CD14-positive monocyte (primary cell): ENCODE data around the gene CYP46A1. TPM values are rescaled to one million over a fixed set of nuclear protein-coding genes. Genes with fewer than 3 reads are reported as not detected.

Experiments
- DNase-seq, 3 donors: peaks; one replicate each; pipeline ENCODE4 v3.0.0-alpha.2; 2011 to 2022
- H2AFZ ChIP-seq: 2 replicates; pipeline ENCODE4 v1.6.0; 2012; ENCODE audit warnings: mild to moderate bottlenecking, low read depth, low read length, inconsistent platforms; ENCODE audit not compliant: insufficient read depth, poor library complexity, severe bottlenecking
- H3K27ac ChIP-seq, 2 donors: 1 replicate in 1 of 2; 2 replicates in 1 of 2; pipeline ENCODE4 v1.5.1; 2012 to 2013; ENCODE audit warnings: low read length in 2 of 2, control low read depth in 1 of 2, inconsistent platforms in 1 of 2, low read depth in 1 of 2, mild to moderate bottlenecking in 1 of 2
- H3K27me3 ChIP-seq, 2 donors: one replicate each; pipeline versions ENCODE4 v1.6.0 to v1.6.1; 2011 to 2013; ENCODE audit warnings: low read length in 2 of 2; ENCODE audit not compliant: control insufficient read depth in 2 of 2, insufficient read depth in 2 of 2
- H3K36me3 ChIP-seq, 2 donors: replicated peaks in 1 of 2; 1 replicate in 1 of 2; 2 replicates in 1 of 2; pipeline versions ENCODE4 v1.5.1 to v1.6.1; 2012 to 2013; ENCODE audit warnings: low read length in 2 of 2, control low read depth in 1 of 2, inconsistent platforms in 1 of 2, mild to moderate bottlenecking in 1 of 2; ENCODE audit not compliant: insufficient read depth in 2 of 2, control insufficient read depth in 1 of 2
- H3K4me1 ChIP-seq, 2 donors: 1 replicate in 1 of 2; 2 replicates in 1 of 2; pipeline versions ENCODE4 v1.5.1 to v1.6.1; 2012 to 2013; ENCODE audit warnings: low read length in 2 of 2, control low read depth in 1 of 2, inconsistent platforms in 1 of 2, mild to moderate bottlenecking in 1 of 2, moderate library complexity in 1 of 2; ENCODE audit not compliant: insufficient read depth in 2 of 2, control insufficient read depth in 1 of 2
- H3K4me2 ChIP-seq: replicated peaks from 2 replicates; pipeline ENCODE3; 2012; ENCODE audit warnings: low read length, moderate library complexity, mild to moderate bottlenecking; ENCODE audit not compliant: poor library complexity, severe bottlenecking; ENCODE audit errors: extremely low read depth
- H3K4me3 ChIP-seq, 3 experiments: fragments of 200-600 bp in 1 of 3; sonication (generic) in 1 of 3; replicated peaks in 1 of 3; 1 replicate in 2 of 3; 2 replicates in 1 of 3; pipeline ENCODE4 v1.5.1; 2011 to 2013; ENCODE audit warnings: low read length in 3 of 3, mild to moderate bottlenecking in 3 of 3, control low read depth in 2 of 3, low read depth in 2 of 3, inconsistent platforms in 1 of 3, moderate library complexity in 1 of 3
- H3K79me2 ChIP-seq: 2 replicates; pipeline ENCODE4 v1.6.0; 2012; ENCODE audit warnings: mild to moderate bottlenecking, control low read depth, inconsistent platforms, low read length, moderate library complexity; ENCODE audit not compliant: insufficient read depth
- H3K9ac ChIP-seq: 2 replicates; pipeline ENCODE4 v1.6.0; 2017; ENCODE audit warnings: low read length, mild to moderate bottlenecking; ENCODE audit not compliant: insufficient read depth, poor library complexity, severe bottlenecking
- H3K9me3 ChIP-seq, 2 donors: replicated peaks in 1 of 2; 1 replicate in 1 of 2; 2 replicates in 1 of 2; pipeline versions ENCODE4 v1.5.1 to v1.6.1; 2012 to 2013; ENCODE audit warnings: low read length in 2 of 2, control low read depth in 1 of 2; ENCODE audit not compliant: control insufficient read depth in 1 of 2, insufficient read depth in 1 of 2
- H4K20me1 ChIP-seq: 2 replicates; pipeline ENCODE4 v1.6.0; 2012; ENCODE audit warnings: mild to moderate bottlenecking, low read length, control low read depth, moderate library complexity; ENCODE audit not compliant: insufficient read depth
- H3K27ac Mint-ChIP-seq, 7 donors: one replicate each; pipeline ENCODE4 v1.8.0; 2020; ENCODE audit warnings: mild to moderate bottlenecking in 7 of 7, mixed read lengths in 7 of 7, moderate library complexity in 6 of 7, inconsistent platforms in 2 of 7
- H3K27me3 Mint-ChIP-seq, 3 donors: one replicate each; pipeline ENCODE4 v1.8.0; 2021 to 2022; ENCODE audit warnings: low read depth in 3 of 3, mild to moderate bottlenecking in 3 of 3, mixed read lengths in 3 of 3, moderate library complexity in 3 of 3, inconsistent platforms in 1 of 3
- H3K36me3 Mint-ChIP-seq, 2 donors: one replicate each; pipeline ENCODE4 v1.8.0; 2020; ENCODE audit warnings: mixed read lengths in 2 of 2, inconsistent platforms in 1 of 2, mild to moderate bottlenecking in 1 of 2
- H3K4me1 Mint-ChIP-seq: one replicate; pipeline ENCODE4 v1.8.0; 2020; ENCODE audit warnings: mild to moderate bottlenecking, mixed read lengths
- H3K4me3 Mint-ChIP-seq, 2 donors: one replicate each; pipeline ENCODE4 v1.8.0; 2020; ENCODE audit warnings: mild to moderate bottlenecking in 2 of 2, mixed read lengths in 2 of 2, moderate library complexity in 1 of 2
- H3K9me3 Mint-ChIP-seq, 7 donors: one replicate each; pipeline ENCODE4 v1.8.0; 2020 to 2022; ENCODE audit warnings: mixed read lengths in 7 of 7, mild to moderate bottlenecking in 6 of 7, moderate library complexity in 6 of 7, inconsistent platforms in 2 of 7
- WGBS: methylation state at CpG from one replicate; pipeline ENCODE4 v1.1.5; 2013; ENCODE audit warnings: missing lambda C conversion rate; ENCODE audit not compliant: insufficient coverage; 5-methylcytosine and 5-hydroxymethylcytosine counted together
- intact Hi-C, 2 donors: fragments of 100-400 bp; cut with micrococcal nuclease; formaldehyde crosslinking; loops; one replicate each; pipeline versions ENCODE4 v1.15.0 to v1.15.1; 2023
- polyA plus RNA-seq, 3 donors: library from polyadenylated mRNA; depleted of rRNA in 1 of 3; unstranded in 2 of 3; stranded (reverse) in 1 of 3; fragments of 300-500 nt in 2 of 3; fragments of >200 nt in 1 of 3; fragmentation: Illumina TruSeq in 2 of 3; gene quantifications; 1 replicate in 2 of 3; 2 replicates in 1 of 3; pipeline ENCODE4 v1.2.3, GENCODE V29; 2012 to 2021
- TF ChIP-seq, protein P1 (sequence below): fragments of 200-600 bp; IDR thresholded peaks from one replicate; pipeline ENCODE4 v1.8.0; 2022; ENCODE audit warnings: antibody characterized with exemption, mild to moderate bottlenecking

CYP46A1 gene
- polyA plus RNA-seq, 3 donors: not detected

- H3K79me2 ChIP-seq: no peaks in the 10 kb centered on the region
- no peaks in the 10 kb centered on the region for H3K27me3 ChIP-seq
- H3K4me1 ChIP-seq: no peaks in the 10 kb centered on the region
- DNase-seq: no peak
- H3K9me3 Mint-ChIP-seq: peaks cover 0 to 2% (median 0%) of the 10 kb centered on the region in 7 donors
- H3K36me3 Mint-ChIP-seq: no peaks in the 10 kb centered on the region
- H3K9me3 ChIP-seq: no peaks in the 10 kb centered on the region
- H3K27ac ChIP-seq: no peak overlapping the region
- no peaks in the 10 kb centered on the region for H3K4me1 Mint-ChIP-seq
- H4K20me1 ChIP-seq: no peaks in the 10 kb centered on the region
- H3K4me3 ChIP-seq: no peak overlapping the region
- H3K9ac ChIP-seq: no peak overlapping the region
- no peak overlapping the region for H2AFZ ChIP-seq
- no peak overlapping the region for H3K4me2 ChIP-seq
- no peak overlapping the region for H3K27ac Mint-ChIP-seq
- TF ChIP-seq, protein P1, sequence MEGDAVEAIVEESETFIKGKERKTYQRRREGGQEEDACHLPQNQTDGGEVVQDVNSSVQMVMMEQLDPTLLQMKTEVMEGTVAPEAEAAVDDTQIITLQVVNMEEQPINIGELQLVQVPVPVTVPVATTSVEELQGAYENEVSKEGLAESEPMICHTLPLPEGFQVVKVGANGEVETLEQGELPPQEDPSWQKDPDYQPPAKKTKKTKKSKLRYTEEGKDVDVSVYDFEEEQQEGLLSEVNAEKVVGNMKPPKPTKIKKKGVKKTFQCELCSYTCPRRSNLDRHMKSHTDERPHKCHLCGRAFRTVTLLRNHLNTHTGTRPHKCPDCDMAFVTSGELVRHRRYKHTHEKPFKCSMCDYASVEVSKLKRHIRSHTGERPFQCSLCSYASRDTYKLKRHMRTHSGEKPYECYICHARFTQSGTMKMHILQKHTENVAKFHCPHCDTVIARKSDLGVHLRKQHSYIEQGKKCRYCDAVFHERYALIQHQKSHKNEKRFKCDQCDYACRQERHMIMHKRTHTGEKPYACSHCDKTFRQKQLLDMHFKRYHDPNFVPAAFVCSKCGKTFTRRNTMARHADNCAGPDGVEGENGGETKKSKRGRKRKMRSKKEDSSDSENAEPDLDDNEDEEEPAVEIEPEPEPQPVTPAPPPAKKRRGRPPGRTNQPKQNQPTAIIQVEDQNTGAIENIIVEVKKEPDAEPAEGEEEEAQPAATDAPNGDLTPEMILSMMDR: no peak
- no peaks in the 10 kb centered on the region for H3K36me3 ChIP-seq
- WGBS: 88% methylated on average over 1 of the region's 5 CpGs
- peaks cover 9 to 29% (median 12%) of the 10 kb centered on the region in 3 donors for H3K27me3 Mint-ChIP-seq
- intact Hi-C loops: no loop called here
- H3K4me3 Mint-ChIP-seq: no peak overlapping the region
These were observed 40.2 kb downstream of the CYP46A1 start for GRCh38 chr14:99724196-99724891.

DNA sequence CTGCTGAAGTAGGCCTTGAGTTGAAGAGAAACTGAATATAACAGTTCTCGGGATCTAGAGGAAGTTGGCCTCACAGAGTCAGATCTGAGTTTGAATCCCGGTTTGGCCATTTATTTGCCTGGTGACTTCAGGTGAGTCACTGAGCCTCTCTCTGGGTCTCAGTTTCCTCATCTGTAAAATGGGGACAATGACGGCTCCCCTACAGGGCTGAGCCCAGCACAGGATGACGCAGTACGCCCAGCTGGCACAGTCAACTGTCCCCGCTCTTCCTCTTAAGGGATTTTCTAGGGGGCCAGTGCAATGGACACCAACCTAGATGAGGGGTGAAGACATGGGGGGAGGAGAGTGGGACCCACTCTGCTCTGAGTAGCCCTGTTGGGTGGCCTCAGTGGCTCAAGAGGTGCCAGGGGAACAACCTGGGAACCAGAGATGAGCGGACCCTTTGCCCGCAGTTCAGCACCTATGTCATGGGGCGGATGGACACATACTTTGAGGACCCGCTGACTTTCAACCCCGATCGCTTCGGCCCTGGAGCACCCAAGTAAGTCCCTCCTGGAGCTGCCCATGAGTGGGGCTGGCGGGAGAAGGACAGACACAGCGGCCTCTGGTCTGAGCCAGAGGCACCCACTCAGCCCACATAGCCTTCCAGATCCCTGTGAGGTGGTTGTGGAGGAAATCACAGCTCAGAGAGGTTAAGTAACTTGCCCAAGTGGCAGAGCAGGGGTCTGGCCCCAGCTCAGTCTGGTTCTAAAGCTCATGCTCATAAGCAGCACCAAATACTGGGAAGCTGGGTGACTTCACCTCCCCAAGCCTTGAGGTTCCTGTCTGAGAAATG lies 41.1 kb downstream of the CYP46A1 start:
- Mint-ChIP-seq H3K36me3 (no peaks in the 10 kb centered on the region), H3K27me3 (peaks cover 9 to 33% (median 16%) of the 10 kb centered on the region in 3 donors), H3K4me1 (no peaks in the 10 kb centered on the region), H3K4me3 (no peak overlapping the region), H3K9me3 (peaks cover 0 to 2% (median 0%) of the 10 kb centered on the region in 7 donors), H3K27ac (no peak overlapping the region)
- intact Hi-C loops: no loop called here
- H2AFZ ChIP-seq: no peak overlapping the region
- H4K20me1 ChIP-seq: no peaks in the 10 kb centered on the region
- H3K9me3 ChIP-seq: no peaks in the 10 kb centered on the region
- H3K27ac ChIP-seq: no peak overlapping the region
- no peaks in the 10 kb centered on the region for H3K4me1 ChIP-seq
- no peak overlapping the region for H3K4me2 ChIP-seq
- WGBS: 96% methylated on average over 15 of the region's 15 CpGs
- TF ChIP-seq, protein P1: no peak
- no peak for DNase-seq
- no peaks in the 10 kb centered on the region for H3K36me3 ChIP-seq
- no peaks in the 10 kb centered on the region for H3K27me3 ChIP-seq
- H3K9ac ChIP-seq: no peak overlapping the region
- H3K4me3 ChIP-seq: no peak overlapping the region
- H3K79me2 ChIP-seq: no peaks in the 10 kb centered on the region
